BJ (cell line): ENCODE data around the gene EP400. TPM values are rescaled to one million over a fixed set of nuclear protein-coding genes. Genes with fewer than 3 reads are reported as not detected.
"Not testable (repeated sequence)": the region's sequence is repeated elsewhere in the genome, so short reads cannot be mapped to it uniquely, and the experiment has no call there.

ENCODE experiments used
- CTCF ChIA-PET: fragments of 350-600 bp; formaldehyde crosslinking; extraction: SDS; loops from one replicate; lab custom pipeline; 2021; ENCODE audit warnings: antibody characterized with exemption, inconsistent platforms; lab: Yijun Ruan, JAX
- POLR2A ChIA-PET: fragments of 300-600 bp; sonication (Branson Sonifier 250); formaldehyde crosslinking; extraction: SDS; loops from one replicate; lab custom pipeline; 2021; ENCODE audit warnings: antibody characterized with exemption; lab: Charles Lee
- DNase-seq: peaks from one replicate; pipeline ENCODE4 v3.0.0-alpha.2; 2011; ENCODE audit warnings: low read depth
- H3K27me3 ChIP-seq: 2 replicates; pipeline ENCODE4 v1.6.0; 2011; ENCODE audit warnings: low read length; ENCODE audit not compliant: control insufficient read depth, insufficient read depth
- H3K36me3 ChIP-seq: 2 replicates; pipeline ENCODE4 v1.5.1; 2011; ENCODE audit warnings: low read length; ENCODE audit not compliant: control insufficient read depth, insufficient read depth
- H3K4me3 ChIP-seq: 2 replicates; pipeline ENCODE4 v1.5.1; 2011; ENCODE audit warnings: low read depth, mild to moderate bottlenecking, control low read depth, low read length
- polyA plus RNA-seq: library from polyadenylated mRNA; depleted of rRNA; stranded (reverse); fragments of >200 nt; gene quantifications from 2 replicates; pipeline ENCODE4 v1.2.3, GENCODE V29; 2011
- TF ChIP-seq, protein P1 (sequence below): IDR thresholded peaks from 2 replicates; pipeline ENCODE4 v1.5.1; 2011; ENCODE audit warnings: low read depth, mild to moderate bottlenecking, control low read depth, inconsistent platforms, low read length, moderate library complexity; ENCODE audit not compliant: insufficient read depth

EP400 gene
- polyA plus RNA-seq, 1 experiment: 2.5 TPM

- Histone ChIP-seq H3K36me3 (no peaks in the 10 kb centered on the region), H3K4me3 (peak overlapping the region; percentile 84), H3K27me3 (no peaks in the 10 kb centered on the region)
- ChIA-PET CTCF (interaction anchor here (0.7 to 2.3 kb wide), 7 partner anchors 14 to 997 kb away, joined by 3 to 11 read pairs (median 4); partner anchors contain the start of gene ADGRD1), POLR2A (interaction anchor here (0.6 kb wide), 1 partner anchor 1072 kb away, joined by 4 read pairs; no protein-coding TSS in a partner anchor)
- TF ChIP-seq, protein P1, sequence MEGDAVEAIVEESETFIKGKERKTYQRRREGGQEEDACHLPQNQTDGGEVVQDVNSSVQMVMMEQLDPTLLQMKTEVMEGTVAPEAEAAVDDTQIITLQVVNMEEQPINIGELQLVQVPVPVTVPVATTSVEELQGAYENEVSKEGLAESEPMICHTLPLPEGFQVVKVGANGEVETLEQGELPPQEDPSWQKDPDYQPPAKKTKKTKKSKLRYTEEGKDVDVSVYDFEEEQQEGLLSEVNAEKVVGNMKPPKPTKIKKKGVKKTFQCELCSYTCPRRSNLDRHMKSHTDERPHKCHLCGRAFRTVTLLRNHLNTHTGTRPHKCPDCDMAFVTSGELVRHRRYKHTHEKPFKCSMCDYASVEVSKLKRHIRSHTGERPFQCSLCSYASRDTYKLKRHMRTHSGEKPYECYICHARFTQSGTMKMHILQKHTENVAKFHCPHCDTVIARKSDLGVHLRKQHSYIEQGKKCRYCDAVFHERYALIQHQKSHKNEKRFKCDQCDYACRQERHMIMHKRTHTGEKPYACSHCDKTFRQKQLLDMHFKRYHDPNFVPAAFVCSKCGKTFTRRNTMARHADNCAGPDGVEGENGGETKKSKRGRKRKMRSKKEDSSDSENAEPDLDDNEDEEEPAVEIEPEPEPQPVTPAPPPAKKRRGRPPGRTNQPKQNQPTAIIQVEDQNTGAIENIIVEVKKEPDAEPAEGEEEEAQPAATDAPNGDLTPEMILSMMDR: no peak
- no peak for DNase-seq
Measured at GRCh38 chr12:131950182-131950913, 606 bp downstream of the EP400 start.

- H3K36me3 ChIP-seq, POLR2A ChIA-PET, DNase-seq, CTCF ChIA-PET, H3K27me3 ChIP-seq, H3K4me3 ChIP-seq: not testable (repeated sequence)
Measured at GRCh38 chr12:131953810-131954209, 4.1 kb downstream of the EP400 start.

GRCh38 chr12:131954460-131954859, 4.7 kb downstream of the EP400 start:
- H3K36me3 ChIP-seq, H3K27me3 ChIP-seq, POLR2A ChIA-PET, H3K4me3 ChIP-seq, DNase-seq: not testable (repeated sequence)
- CTCF ChIA-PET: interaction anchor here (0.8 kb wide), 1 partner anchor 124 kb away, joined by 3 read pairs; no protein-coding TSS in a partner anchor

DNA sequence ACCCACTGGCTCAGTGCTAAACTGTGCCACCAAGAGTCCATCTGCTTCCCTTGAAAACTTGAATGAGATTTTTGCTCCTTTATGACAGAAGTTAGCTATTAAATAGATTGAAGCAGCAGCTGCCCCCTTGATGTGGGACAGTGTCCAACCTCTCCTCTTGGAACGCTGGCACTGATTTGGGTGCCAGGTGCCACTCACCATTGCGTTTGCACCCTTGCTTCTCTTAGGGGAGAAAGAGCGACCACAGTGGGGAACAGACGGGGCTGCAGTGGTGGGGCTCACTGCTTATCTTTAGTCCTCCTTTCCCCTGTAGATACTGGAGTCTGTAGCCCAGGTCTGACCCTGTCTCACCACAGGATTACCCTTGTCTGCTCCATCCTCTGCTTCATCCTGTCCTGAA, 9.4 kb downstream of the EP400 start:
- CTCF ChIA-PET: no interaction called here
- no peak for DNase-seq
- Histone ChIP-seq H3K27me3 (no peaks in the 10 kb centered on the region), H3K4me3 (no peak overlapping the region), H3K36me3 (peaks cover 4% of the 10 kb centered on the region; the same call in 1 of the 2 replicates)
- POLR2A ChIA-PET: no interaction called here
- TF ChIP-seq, protein P1: no peak

- no peak for DNase-seq
- Histone ChIP-seq H3K27me3 (no peaks in the 10 kb centered on the region), H3K36me3 (peaks cover 4% of the 10 kb centered on the region; the same call in 1 of the 2 replicates), H3K4me3 (no peak overlapping the region)
- ChIA-PET POLR2A (no interaction called here), CTCF (no interaction called here)
- TF ChIP-seq, protein P1: no peak
Measured at GRCh38 chr12:131959641-131960589, 10.2 kb downstream of the EP400 start.

DNA sequence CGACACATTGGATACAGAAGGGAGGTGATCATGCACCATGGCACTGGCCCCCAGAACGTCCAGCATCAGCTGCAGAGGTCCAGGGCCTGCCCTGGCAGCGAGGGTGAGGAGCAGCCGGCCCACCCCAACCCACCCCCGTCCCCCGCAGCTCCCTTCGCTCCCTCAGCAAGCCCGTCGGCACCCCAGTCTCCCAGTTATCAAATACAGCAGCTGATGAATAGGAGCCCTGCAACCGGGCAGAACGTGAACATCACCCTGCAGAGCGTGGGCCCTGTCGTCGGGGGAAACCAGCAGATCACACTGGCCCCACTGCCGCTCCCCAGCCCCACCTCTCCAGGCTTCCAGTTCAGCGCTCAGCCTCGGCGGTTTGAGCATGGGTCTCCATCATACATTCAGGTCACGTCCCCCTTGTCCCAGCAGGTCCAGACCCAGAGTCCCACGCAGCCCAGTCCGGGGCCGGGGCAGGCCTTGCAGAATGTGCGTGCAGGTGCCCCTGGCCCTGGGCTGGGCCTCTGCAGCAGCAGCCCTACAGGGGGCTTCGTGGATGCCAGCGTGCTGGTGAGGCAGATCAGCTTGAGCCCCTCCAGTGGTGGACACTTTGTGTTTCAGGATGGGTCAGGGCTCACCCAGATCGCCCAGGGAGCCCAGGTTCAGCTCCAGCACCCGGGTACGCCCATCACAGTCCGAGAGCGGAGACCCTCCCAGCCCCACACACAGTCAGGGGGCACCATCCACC, 11.0 kb downstream of the EP400 start:
- H3K4me3 ChIP-seq, POLR2A ChIA-PET, H3K36me3 ChIP-seq, CTCF ChIA-PET, H3K27me3 ChIP-seq, DNase-seq: not testable (repeated sequence)

- H3K4me3 ChIP-seq, H3K27me3 ChIP-seq, CTCF ChIA-PET, H3K36me3 ChIP-seq, POLR2A ChIA-PET, DNase-seq: not testable (repeated sequence)
Measured at GRCh38 chr12:131961328-131961727, 11.6 kb downstream of the EP400 start.
